Stomach (tissue), 19 donors: ENCODE data around the gene NIN. TPM values are rescaled to one million over a fixed set of nuclear protein-coding genes. Genes with fewer than 3 reads are reported as not detected.

Source experiments
- DNase-seq, 2 donors: peaks; one replicate each; pipeline versions ENCODE4 v3.0.0 to v3.0.0-alpha.2; 2013 to 2019
- H3K27ac ChIP-seq, 5 donors: fragments of 200-600 bp in 4 of 5; sonication (generic) in 4 of 5; one replicate each; pipeline ENCODE4 v1.5.1; 2013 to 2019; ENCODE audit warnings: mild to moderate bottlenecking in 1 of 5, moderate library complexity in 1 of 5
- H3K27me3 ChIP-seq, 3 donors: fragments of 200-600 bp; sonication (generic); one replicate each; pipeline ENCODE4 v1.5.1; 2017 to 2019; ENCODE audit warnings: mixed run types in 1 of 3
- H3K36me3 ChIP-seq, 4 donors: fragments of 200-600 bp; sonication (generic); 1 replicate in 3 of 4; 2 replicates in 1 of 4; pipeline ENCODE4 v1.5.1; 2016 to 2019
- H3K4me1 ChIP-seq, 4 donors: fragments of 200-600 bp; sonication (generic); one replicate each; pipeline ENCODE4 v1.5.1; 2016 to 2019
- H3K4me3 ChIP-seq, 4 donors: fragments of 200-600 bp; sonication (generic) in 3 of 4; one replicate each; pipeline ENCODE4 v1.5.1; 2016 to 2019; ENCODE audit warnings: mild to moderate bottlenecking in 1 of 4
- H3K9me3 ChIP-seq, 4 donors: fragments of 200-600 bp; sonication (generic); one replicate each; pipeline ENCODE4 v1.5.1; 2016 to 2019
- CTCF ChIP-seq, 7 experiments: fragments of 450-650 bp in 4 of 7; fragments of 200-600 bp in 3 of 7; sonication (generic) in 3 of 7; IDR thresholded peaks; one replicate each; pipeline ENCODE4 v1.5.1; 2016 to 2019; ENCODE audit warnings: antibody characterized with exemption in 7 of 7, control low read depth in 2 of 7, mild to moderate bottlenecking in 1 of 7
- EP300 ChIP-seq: sonication (generic); formaldehyde crosslinking; IDR thresholded peaks from one replicate; pipeline ENCODE4 v1.6.1; 2017; ENCODE audit warnings: antibody characterized with exemption
- POLR2A ChIP-seq, 4 donors: fragments of 450-650 bp; IDR thresholded peaks; one replicate each; pipeline ENCODE4 v1.6.1; 2016; ENCODE audit warnings: antibody characterized with exemption in 4 of 4, control low read depth in 2 of 4, mild to moderate bottlenecking in 1 of 4, moderate library complexity in 1 of 4
- POLR2AphosphoS5 ChIP-seq, 3 donors: sonication (generic); formaldehyde crosslinking; IDR thresholded peaks; one replicate each; pipeline ENCODE4 v1.6.1; 2016; ENCODE audit warnings: antibody characterized with exemption in 3 of 3
- WGBS, 5 donors: extraction: QIAGEN DNeasy Blood & Tissue Kit in 3 of 5; methylation state at CpG; one replicate each; pipeline versions ENCODE4 v1.1.5 to v1.1.7; 2013 to 2018; 5-methylcytosine and 5-hydroxymethylcytosine counted together
- intact Hi-C: fragments of 100-400 bp; cut with DNase I; formaldehyde crosslinking; loops from one replicate; pipeline ENCODE4 v1.15.1; 2023; ENCODE audit warnings: low total_unique reads
- long read RNA-seq, 10 donors: transcript quantifications; one replicate each; lab custom pipeline, GENCODE V29; 2026
- polyA plus RNA-seq, 3 donors: library from polyadenylated mRNA; stranded (reverse); fragments of 200-250 nt; gene quantifications; one replicate each; pipeline ENCODE4 v1.2.3, GENCODE V29; 2013
- total RNA-seq, 5 donors: library from RNA; depleted of rRNA; stranded (reverse); fragments of >200 nt; gene quantifications; one replicate each; pipeline versions ENCODE4 v1.1.0 to v1.2.3, GENCODE V29; 2014 to 2016
- donor health status: healthy with polysubstance abuse.
- donor health status: Bipolar disorder and iron deficiency.
- donor health status: healthy.

The NIN gene
- 10 to 100 TPM; 13.3 to 70.5 (median 39.7) TPM for total RNA-seq
- 1 to 10 TPM; 5.3 to 9.5 (median 5.8) TPM for polyA plus RNA-seq
- long read RNA-seq, donor 1, result 0 reads
- long read RNA-seq, donor 2, result 0 reads
- long read RNA-seq, donor 3, result 0 reads
- long read RNA-seq, donor 4, result 0 reads
- long read RNA-seq, donor 5, partial matches to known transcripts, result 0 of 1 reads
- long read RNA-seq, donor 5, other reads (novel, unspliced or antisense), result 0 of 1 reads
- long read RNA-seq, donor 6, partial matches to known transcripts, result 15 of 16 reads
- long read RNA-seq, donor 6, other reads (novel, unspliced or antisense), result 0 of 16 reads
- long read RNA-seq, donor 7, result 0 reads
- long read RNA-seq, donor 8, result 0 reads
- long read RNA-seq, donor 9, result 0 reads
- long read RNA-seq, donor 10, result 0 reads

GRCh38 chr14:50830932-50831725 is at the start of gene NIN:
Gene NIN, minus strand, starts transcription at chr14:50831162. Its CDS starts 9,106 bp downstream, at chr14:50822056.
- whole genome bisulfite sequencing, 5 donors, result 0 to 2% (median 1%) methylated on average over 11 to 95 of the region's 97 CpGs

GRCh38 chr14:50875359-50876070 is 44.6 kb upstream of the NIN start:
- DNase-seq, result peak in 1 of 2 donors; percentile 34
- 36 to 55% (median 42%) methylated on average over 7 of the region's 7 CpGs for WGBS, 5 donors
- peaks cover 0 to 10% (median 8%) of the 10 kb centered on the region in 4 donors for H3K4me1 ChIP-seq
- H3K27me3 ChIP-seq, result peaks cover 6 to 40% (median 18%) of the 10 kb centered on the region in 3 donors
- no peak overlapping the region for H3K27ac ChIP-seq
- no peak for TF ChIP-seq POLR2AphosphoS5 (IDR thresholded peaks at IDR 0.05)
- TF ChIP-seq EP300, result no peak
- TF ChIP-seq CTCF (IDR thresholded peaks at IDR 0.05), result no peak
- no peak for TF ChIP-seq POLR2A (IDR thresholded peaks at IDR 0.05)
- peaks cover 0 to 3% (median 0%) of the 10 kb centered on the region in 4 donors for H3K36me3 ChIP-seq
- no peak overlapping the region for H3K4me3 ChIP-seq
- no peaks in the 10 kb centered on the region for H3K9me3 ChIP-seq
- intact Hi-C loops, result no loop called here

More at GRCh38 chr14:50830932-50831725, at the start of gene NIN:
- Histone ChIP-seq H3K36me3 (no peaks in the 10 kb centered on the region), H3K27ac (peak within 1 kb of the TSS; percentile 87 to 99 (median 94)), H3K4me3 (peak within 1 kb of the TSS; percentile 85 to 95 (median 92)), H3K9me3 (no peaks in the 10 kb centered on the region), H3K4me1 (peaks cover 11 to 55% (median 42%) of the 10 kb centered on the region in 4 donors), H3K27me3 (no peaks in the 10 kb centered on the region)
- TF ChIP-seq EP300, result no peak
- peak in 2 of 3 donors; percentile 10 to 19 for TF ChIP-seq POLR2AphosphoS5 (IDR thresholded peaks at IDR 0.05)
- no peak for TF ChIP-seq CTCF (IDR thresholded peaks at IDR 0.05)
- intact Hi-C loops, result no loop called here
- DNase-seq, result peak; percentile 83 to 96

- peaks cover 0 to 3% (median 0%) of the 10 kb centered on the region in 4 donors for H3K36me3 ChIP-seq
- intact Hi-C loops, result no loop called here
- no peak overlapping the region for H3K27ac ChIP-seq
- WGBS, 5 donors, result 32 to 49% (median 41%) methylated on average over 2 of the region's 2 CpGs
- TF ChIP-seq CTCF (IDR thresholded peaks at IDR 0.05) (no peak), POLR2A (IDR thresholded peaks at IDR 0.05) (no peak), EP300 (no peak), POLR2AphosphoS5 (IDR thresholded peaks at IDR 0.05) (no peak)
- peaks cover 6 to 45% (median 22%) of the 10 kb centered on the region in 3 donors for H3K27me3 ChIP-seq
- H3K4me1 ChIP-seq, result peaks cover 0 to 10% (median 8%) of the 10 kb centered on the region in 4 donors
- H3K9me3 ChIP-seq, result no peaks in the 10 kb centered on the region
- H3K4me3 ChIP-seq, result no peak overlapping the region
- DNase-seq, result no peak
Observed at GRCh38 chr14:50874757-50875156, 43.8 kb upstream of the NIN start.
